HG03280 (cell line): ENCODE data around the gene PLXNC1.

Experiments used
- ATAC-seq: cut with Tn5 transposase; IDR thresholded peaks from one replicate; pipeline ENCODE4 v1.9.1; 2021; ENCODE audit warnings: mild to moderate bottlenecking, moderate library complexity; ENCODE audit not compliant: unreplicated experiment

The PLXNC1 gene

DNA sequence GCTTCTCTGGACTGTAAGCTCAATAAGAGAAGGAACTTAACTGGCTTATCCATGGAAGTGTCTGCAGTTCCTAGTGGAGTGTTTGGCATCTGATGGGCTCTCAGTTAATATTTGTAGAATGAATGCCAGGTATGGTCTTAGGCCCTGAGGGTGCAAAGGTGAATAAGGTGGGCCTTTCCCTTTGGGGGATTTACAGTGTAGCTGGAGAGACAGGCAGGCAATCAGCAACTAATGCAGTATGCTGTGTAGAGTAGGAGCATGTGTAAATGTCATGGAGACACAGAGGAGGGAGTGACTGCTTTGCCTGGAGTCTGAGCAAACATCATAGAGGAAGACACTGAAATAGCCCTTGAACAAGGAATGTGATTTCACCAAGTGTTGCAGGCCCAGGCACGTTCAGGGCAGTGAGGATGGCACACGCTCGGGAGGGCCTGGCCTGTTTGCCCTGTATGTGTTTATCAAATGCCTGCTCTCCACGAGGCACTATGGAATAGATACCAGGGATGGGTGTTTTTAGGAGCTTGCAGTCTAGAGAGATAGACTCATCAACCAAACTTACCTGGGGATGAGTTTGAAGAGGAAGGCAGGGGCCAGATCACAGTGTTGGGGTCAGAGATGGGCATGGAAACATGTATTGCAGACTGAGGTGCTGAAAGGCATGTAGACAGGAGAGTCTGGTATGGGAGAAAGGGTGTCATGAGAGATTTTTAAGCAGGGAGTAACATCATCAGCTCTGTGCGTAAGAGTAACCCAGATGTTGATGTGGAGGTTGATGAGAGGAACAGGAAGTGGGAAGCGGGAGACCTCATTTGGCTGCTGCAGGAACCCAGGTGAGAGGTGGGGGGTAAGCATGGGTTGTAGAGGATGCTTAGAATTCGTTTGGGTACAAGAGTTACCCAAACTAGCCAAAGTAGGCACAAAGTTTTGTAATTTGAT is 54.1 kb downstream of the PLXNC1 start:
- no peak for ATAC-seq

DNA sequence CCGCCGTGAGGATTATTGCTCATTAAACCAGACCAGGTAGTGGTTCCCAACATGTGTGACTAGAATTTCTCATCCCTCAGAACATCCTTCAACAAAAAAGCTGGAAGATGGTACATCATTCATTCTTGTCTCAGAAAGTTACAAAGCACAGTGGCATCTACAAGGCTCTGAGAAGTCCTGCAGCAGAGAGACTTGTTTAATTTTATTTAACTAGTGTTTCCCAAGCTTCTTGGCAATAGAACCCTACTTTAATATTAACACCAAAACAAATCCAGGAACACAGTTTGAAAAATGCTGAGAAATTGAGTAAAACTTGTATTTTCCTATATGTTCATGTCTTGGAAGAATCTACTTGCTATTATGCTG is 54.8 kb downstream of the PLXNC1 start:
- ATAC-seq: no peak

DNA sequence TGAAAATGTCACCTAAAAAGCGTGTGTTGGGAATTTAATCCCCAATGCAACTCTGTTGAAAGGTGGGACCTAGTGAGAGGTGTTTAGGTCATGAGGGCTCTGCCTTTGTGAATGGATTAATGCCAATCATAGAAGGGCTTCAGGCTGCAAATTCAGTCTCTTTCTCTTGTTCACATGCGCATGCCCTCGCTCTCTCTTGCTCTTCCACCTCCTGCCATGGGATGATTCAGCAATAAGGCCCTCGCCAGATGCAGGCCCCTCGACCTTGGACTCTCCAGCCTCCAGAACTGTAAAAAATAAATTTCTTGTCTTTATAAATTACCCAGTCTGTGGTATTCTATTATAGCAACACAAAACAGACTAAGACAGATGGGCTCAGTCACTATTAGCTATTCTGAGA is 55.4 kb downstream of the PLXNC1 start:
- no peak for ATAC-seq

DNA sequence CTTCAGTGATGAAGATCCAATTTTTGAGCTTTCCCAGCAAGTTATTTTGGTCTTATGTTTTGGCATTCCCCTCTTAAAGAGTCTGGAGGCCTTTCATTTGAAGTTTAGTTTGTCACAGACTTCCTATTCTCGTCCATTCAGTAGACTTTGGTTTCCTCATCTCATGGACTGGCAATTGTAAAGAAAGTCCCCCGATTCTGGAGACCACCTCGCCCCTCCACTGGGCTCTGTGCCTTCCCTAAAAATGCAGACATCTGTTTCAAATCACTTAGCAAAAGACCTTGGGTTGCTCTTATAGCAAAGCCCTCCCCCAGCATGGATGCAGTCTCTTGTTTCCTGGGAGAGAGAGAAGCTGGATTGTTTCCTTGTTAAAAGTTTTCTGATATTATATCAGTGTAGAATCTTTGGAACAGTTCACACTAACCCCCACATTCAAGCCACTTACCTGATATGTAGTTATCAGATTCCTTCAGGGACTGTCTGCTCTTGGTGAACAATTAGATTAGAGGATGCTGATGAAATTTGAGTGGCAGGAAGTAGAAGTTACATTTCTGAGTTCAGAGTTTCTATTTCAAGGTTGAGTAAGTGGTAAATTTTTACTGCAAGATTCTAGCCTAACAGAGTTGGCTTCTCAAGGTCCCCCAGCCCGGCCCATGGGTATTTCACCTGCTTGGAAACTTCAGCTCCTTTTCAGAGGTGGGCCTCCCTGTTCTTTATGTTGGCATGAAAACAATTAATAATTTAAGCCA is 56.3 kb downstream of the PLXNC1 start:
- no peak for ATAC-seq

DNA sequence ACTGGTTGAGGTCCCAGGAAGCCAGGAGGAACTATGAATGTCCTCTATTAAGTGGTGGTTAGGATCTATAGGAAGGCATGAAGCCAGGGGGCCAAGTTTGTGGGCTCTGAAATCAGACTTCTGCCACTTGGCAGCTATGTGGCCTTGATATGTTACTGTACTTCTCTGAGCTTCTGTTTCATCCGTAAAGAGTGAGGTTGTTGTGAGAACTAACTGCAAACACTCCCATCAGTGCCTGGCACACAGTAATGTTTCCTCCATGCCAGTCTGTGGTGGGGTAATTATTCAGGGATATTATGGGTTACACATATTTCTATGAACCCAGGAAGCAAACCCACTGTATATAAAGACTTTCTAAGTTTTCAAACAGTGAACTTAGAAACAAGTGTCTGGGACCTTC is 57.4 kb downstream of the PLXNC1 start:
- ATAC-seq: no peak

DNA sequence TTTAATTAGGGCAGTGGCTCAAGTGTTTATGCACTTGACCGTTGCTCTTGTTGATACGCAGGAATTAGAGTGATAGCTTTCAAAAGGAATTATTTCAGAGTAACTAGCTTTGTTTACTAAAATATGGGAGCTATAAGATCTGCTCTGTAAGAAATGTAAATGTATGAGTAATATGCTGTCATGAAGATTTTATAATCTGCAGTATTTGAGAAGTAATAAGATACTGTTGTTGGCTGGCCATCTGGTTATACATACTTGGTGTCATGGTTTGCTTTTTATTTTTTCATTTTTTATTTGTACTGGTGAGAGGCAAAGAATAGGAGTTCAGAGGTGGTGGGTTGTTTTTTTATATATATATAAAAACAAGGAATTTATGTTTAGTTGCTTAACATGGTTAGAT is 58.5 kb downstream of the PLXNC1 start:
- ATAC-seq: no peak

DNA sequence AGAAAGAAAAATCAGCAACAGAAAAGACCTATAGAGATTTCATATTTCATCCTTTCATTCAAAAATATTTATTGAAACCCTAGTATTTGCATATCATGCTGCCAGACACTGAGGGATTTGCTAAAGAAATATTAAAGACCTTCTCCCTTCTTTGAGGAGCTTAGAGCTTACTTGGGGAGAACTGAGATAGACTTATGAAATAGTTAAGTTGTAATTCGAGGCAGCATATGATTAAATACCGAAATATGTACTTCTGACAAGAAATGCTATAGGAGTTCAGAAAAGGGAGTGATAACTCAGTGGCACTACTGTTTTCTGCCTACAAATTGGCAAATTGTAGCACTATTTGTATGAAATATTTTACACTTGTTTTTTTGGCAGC is 59.1 kb downstream of the PLXNC1 start:
- ATAC-seq: no peak

DNA sequence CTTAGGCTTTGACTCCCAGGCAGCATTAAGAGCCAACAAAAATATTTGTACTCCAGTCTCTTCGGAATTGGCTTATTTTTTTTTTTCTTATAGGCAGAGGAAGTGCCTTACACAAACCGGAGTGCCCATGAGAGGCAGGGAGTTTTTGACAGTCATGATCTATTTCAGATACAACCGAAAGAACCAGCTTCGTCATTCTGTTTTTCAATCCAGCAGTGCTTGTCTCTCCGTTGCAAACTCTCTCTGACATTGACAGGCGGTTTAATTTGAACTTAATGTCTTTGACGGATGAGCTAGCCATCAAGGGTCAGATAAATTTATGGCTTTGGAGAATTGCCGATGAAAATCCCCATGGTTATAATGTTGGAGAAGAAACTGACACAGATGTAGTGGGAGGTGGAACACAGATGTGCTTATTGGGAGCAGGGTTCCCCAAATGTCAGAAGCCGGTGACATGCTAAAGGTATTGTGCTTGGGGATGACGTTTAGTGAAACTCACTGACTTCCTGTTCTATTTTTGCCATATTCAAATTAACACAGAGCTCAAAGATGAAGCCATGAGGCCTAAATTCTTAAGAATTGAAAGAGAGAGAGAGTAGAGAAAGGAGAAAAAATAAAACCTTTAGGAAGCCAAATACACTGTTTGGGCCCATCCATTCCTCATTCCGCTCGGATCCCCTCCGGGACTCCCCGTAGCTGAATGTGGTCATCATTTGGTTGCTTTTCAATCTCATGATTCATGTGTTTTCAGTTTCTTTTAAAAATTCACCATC is 59.7 kb downstream of the PLXNC1 start:
- peak; percentile 71 for ATAC-seq

GRCh38 chr12:94208622-94208966 is 60.2 kb downstream of the PLXNC1 start:
- peak; percentile 42 for ATAC-seq

DNA sequence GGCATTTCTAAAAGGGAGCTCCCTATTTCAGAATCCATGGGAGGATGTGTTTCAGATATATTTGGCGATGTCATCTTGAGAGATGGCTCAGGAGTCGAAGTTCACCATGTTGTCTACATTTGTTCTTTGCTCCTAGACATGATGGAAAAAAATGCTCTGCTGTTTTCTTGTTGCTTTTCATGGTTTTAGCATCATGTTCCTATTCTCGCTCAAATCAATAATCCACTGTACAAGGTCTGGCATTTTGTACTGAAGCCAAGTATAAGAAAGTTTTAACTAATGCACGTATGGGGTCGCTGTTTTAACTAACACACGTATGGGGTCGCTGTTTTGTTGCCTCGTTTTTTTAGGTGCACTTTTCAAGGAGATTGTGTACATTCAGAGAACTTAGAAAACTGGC is 60.9 kb downstream of the PLXNC1 start:
- no peak for ATAC-seq

DNA sequence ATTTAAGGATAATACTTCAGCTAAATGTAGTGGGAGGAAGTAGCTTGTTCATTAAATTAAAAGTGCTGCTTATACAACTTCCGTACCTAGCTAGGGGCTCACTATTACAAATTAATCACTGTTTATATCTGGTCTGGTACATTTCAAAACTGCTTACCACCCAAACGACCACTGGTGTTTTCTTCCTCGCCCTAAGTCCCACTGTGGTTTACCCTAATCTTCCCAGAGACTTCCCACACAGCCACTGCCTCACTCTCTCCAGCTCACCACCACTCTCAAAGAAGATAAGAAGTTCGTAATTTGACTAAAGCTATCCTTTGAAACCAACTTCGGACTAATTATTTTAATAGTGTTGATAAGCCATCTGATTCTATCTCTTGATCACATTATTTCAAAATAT is 62.6 kb downstream of the PLXNC1 start:
- no peak for ATAC-seq

- ATAC-seq: no peak
These were observed 69.9 kb downstream of the PLXNC1 start for GRCh38 chr12:94218233-94218632.

DNA sequence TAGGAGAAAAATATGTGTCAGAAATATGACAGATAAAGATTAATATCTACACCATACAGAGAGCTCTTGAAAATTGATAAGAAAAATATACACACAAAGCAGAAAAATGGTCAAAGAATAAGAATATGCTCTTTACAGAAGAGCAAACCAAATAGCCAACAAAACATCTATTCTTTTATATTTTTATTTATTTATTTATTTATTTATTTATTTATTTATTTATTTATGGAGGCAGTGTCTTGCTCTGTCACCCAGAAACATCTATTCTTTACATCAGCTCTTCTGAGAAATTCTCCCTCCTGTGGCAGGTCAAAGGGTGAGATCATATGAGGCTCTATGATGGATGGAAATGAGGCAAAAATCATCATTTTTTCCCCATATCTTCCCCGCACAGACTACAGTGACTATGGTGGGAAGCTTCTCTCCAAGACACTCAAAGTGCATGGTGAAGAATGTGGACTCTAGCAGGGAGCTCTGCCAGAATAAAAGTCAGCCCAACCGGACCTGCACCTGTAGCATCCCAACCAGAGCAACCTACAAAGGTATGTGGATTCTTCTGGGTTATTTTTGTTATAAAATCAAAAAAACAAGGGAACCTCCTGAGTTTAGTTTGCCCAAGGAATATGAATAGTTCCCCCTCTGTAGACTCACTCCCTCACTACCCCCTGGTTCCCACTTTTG is 71.4 kb downstream of the PLXNC1 start:
- ATAC-seq: no peak

DNA sequence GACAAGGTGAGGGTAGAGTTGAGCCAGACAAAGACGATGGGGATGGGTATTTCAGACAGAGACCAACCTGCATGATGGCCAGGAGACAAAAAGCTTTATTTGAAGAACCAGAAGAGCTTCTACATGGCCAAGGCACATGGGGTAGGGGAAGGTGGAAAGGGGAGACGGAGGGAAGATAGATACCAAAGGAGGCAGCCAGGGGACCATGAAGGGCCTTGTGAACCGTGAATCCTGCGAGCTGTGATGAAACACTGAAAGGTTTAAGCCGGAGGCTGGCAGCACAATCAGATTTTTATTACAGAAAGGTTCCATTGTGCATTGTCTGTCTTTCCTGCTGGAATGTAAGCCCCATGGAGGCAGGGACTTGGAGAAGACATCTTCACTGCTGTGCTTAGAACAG is 72.4 kb downstream of the PLXNC1 start:
- ATAC-seq: no peak

DNA sequence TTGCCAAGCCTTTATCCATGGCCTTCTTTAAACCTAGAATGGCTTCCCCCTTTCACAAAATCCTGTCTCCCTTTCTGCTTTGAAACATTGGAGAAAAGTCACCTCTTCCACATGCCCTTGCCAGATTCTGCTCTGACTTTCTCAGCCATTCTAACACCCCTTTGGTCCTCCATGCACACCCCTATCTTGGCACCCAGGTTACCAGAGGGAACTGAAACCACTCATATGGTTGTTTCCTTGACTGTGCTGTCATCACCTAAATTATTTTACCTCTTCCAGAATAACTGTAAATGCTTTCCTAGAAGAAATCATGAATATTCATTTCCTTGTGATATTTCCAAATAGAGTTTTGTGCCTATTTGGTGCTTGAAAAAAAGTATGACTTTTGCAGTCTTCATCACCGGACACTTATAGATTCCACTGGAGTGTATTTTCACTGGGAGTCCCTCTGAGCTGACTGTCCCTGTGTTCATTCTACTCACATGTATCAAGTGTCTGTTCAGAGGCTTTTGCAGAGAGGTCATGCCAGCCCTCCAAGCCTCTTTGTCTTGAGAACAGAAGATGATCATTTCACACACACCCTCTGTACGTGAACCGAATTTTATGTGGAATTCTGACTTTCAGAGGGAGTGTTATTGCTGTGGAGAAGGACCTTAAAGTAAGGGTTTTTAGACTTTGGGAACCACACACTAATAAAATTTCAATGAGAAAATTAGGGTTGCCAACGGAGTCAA is 74.1 kb downstream of the PLXNC1 start:
- peak; percentile 52 for ATAC-seq

- no peak for ATAC-seq
These were observed 75.5 kb downstream of the PLXNC1 start for GRCh38 chr12:94223842-94224241.

DNA sequence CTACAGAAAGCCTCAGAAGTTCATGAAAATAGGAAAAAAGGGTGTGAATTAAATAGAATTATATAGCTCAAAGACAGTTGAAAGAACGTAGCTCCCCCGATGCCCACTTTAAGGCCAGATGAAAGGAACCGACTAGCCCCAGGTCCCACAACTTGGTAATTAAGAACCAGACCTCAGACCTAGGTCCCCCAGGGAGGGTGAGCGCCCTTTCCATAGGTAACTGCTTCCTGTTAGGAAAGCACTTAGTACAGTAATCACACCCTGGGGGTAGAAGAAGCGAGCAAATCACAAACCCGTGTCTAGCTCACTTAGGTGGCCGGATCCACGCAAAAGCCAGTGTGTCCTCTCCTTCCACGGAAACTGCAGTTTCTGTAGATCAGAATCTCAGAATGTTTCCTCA is 77.1 kb downstream of the PLXNC1 start:
- no peak for ATAC-seq

DNA sequence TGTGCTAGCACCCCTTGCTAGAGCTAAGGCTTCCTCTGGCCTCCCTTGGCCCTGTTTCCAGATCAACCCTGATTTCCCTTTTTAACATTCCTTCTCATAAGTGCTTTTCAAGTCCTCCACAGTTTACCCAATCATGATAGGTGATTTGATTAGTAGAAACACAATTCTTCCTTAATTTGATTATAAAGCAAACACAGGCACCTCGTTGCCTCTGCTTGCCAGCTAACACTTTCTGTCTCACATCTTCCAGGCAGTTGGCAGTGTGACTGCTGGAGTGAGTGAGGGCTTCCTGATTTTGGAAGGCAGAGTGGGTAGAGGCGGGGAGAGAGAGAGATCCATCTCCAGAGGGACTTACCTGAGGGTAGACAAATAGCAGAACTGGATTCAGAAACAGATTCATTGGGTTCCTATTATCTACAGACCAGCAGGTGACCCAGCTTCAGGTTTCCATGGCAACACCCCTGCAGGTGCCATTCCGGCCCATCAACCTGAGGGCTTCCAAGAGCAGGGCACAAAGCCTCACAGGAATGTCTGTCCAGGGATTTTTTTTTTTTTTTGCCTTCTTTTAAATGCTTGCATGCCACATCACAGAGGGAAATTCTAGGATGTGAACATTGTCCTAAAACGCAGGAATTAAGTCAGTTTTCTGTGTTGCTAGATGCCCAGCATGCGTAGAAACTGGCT is 77.7 kb downstream of the PLXNC1 start:
- ATAC-seq: no peak

DNA sequence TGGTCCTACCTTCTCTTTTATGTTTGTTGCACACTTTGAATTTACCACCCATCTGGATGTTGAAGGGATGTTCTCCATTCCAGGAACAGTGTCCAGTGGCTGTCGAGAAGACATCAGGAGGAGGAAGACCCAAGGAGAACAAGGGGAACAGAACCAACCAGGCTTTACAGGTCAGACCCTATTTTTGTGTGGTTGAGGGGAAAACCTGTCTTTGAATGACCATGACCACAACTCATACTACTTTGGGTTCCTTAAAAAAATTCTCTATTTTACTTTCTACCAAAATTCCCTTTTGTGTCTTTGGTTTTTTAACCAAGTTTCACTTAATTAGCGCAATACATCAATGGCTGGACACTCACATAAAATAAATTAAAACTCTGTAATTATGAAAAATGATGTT is 78.7 kb downstream of the PLXNC1 start:
- ATAC-seq: no peak

DNA sequence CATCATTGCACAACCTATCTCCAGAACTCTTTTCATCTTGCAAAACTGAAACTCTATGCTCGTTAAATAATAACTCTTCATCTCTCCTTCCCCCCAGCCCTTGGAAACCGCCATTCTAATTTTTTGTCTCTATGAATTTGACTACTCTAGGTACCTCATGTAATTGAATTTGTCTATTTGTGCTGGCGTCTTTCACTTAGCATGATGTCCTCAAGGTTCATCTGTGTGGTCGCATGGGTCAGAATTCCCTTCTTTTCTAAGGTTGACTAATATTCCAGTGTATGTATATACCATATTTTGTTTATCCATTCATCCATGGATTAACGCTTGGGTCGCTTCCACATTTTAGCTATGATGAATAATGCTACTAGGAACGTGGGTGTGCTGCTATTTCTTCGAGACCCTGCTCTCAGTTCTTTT is 80.1 kb downstream of the PLXNC1 start:
- no peak for ATAC-seq
